HepG2 (cell line): ENCODE measurements around the gene LARP4. TPM values are rescaled to one million over a fixed set of nuclear protein-coding genes. Genes with fewer than 3 reads are reported as not detected.

Experiments used
- ATF6 ChIP-seq: sonication (generic); formaldehyde crosslinking; conservative IDR thresholded peaks from 2 replicates; pipeline ENCODE4 v1.4.0; 2020; ENCODE audit warnings: missing genetic modification reagents
- CBX2 ChIP-seq, 2 experiments: fragments of 200-600 bp in 1 of 2; sonication (generic); formaldehyde crosslinking in 1 of 2; IDR thresholded peaks; 2 replicates each; pipeline versions ENCODE4 v1.7.0 to v1.8.1; 2018 to 2022; ENCODE audit warnings: low read depth in 2 of 2, low read length in 1 of 2, mild to moderate bottlenecking in 1 of 2, missing genetic modification reagents in 1 of 2
- ELK4 ChIP-seq: sonication (generic); formaldehyde crosslinking; IDR thresholded peaks from 2 replicates; pipeline ENCODE4 v1.9.0; 2021; ENCODE audit warnings: missing genetic modification reagents, borderline replicate concordance
- FOXM1 ChIP-seq: sonication (generic); formaldehyde crosslinking; IDR thresholded peaks from 2 replicates; pipeline ENCODE4 v1.5.0; 2020; ENCODE audit warnings: missing genetic modification reagents
- HNRNPLL ChIP-seq: fragments of 200-400 bp; formaldehyde crosslinking; IDR thresholded peaks from 2 replicates; pipeline ENCODE4 v1.6.1; 2017; ENCODE audit warnings: mild to moderate bottlenecking, low read depth, low read length; ENCODE audit not compliant: poor library complexity, severe bottlenecking
- KIAA2018 ChIP-seq: sonication (generic); formaldehyde crosslinking; IDR thresholded peaks from 2 replicates; pipeline ENCODE4 v1.5.0; 2020; ENCODE audit warnings: mild to moderate bottlenecking, missing genetic modification reagents, borderline replicate concordance
- LCORL ChIP-seq, 2 experiments: fragments of 450-650 bp in 1 of 2; sonication (generic) in 1 of 2; formaldehyde crosslinking in 1 of 2; IDR thresholded peaks; 2 replicates each; pipeline versions ENCODE4 v1.5.0 to v1.6.1; 2017 to 2020; ENCODE audit warnings: antibody characterized with exemption in 1 of 2, missing genetic modification reagents in 1 of 2
- SP5 ChIP-seq: IDR thresholded peaks from 2 replicates; pipeline ENCODE4 v1.6.1; 2016; ENCODE audit warnings: low read depth, borderline replicate concordance
- TSC22D2 ChIP-seq: sonication (generic); formaldehyde crosslinking; IDR thresholded peaks from 2 replicates; pipeline ENCODE4 v1.5.1; 2020; ENCODE audit warnings: missing genetic modification reagents, mild to moderate bottlenecking, borderline replicate concordance
- ZNF138 ChIP-seq: sonication (generic); formaldehyde crosslinking; IDR thresholded peaks from 2 replicates; pipeline ENCODE4 v1.5.0; 2020; ENCODE audit warnings: mild to moderate bottlenecking, low read depth, missing genetic modification reagents
- polyA plus RNA-seq, 8 experiments: library from polyadenylated mRNA; depleted of rRNA in 3 of 8; stranded (reverse) in 7 of 8; unstranded in 1 of 8; fragments of >200 nt; fragmentation: Illumina TruSeq in 4 of 8; extraction: Trizol in 4 of 8; gene quantifications; 2 replicates each; pipeline versions ENCODE4 v1.2.1 to v1.2.3, GENCODE V29; 2011 to 2016; ENCODE audit warnings: low read depth in 4 of 8, missing spikeins in 1 of 8, mixed read lengths in 1 of 8; ENCODE audit not compliant: insufficient read depth in 1 of 8
- total RNA-seq, 5 experiments: library from RNA; depleted of rRNA; stranded (reverse); fragments of >200 nt; fragmentation: Illumina TruSeq; extraction: Trizol; gene quantifications; 2 replicates each; pipeline ENCODE4 v1.2.3, GENCODE V29; 2016; ENCODE audit warnings: low read depth in 1 of 5
- TF ChIP-seq, protein P1 (sequence below): sonication (generic); formaldehyde crosslinking; IDR thresholded peaks from 2 replicates; pipeline ENCODE4 v1.8.0; 2022; ENCODE audit warnings: mild to moderate bottlenecking, missing genetic modification reagents; ENCODE audit not compliant: insufficient replicate concordance
- TF ChIP-seq, protein P2 (sequence below): fragments of 450-650 bp; IDR thresholded peaks from 2 replicates; pipeline ENCODE4 v1.6.1; 2017

The LARP4 gene
- total and polyA plus RNA-seq, 2 of the 13 experiments (the other 11 are each of a cell fraction or from before 2014, with no cell fraction given), result 16.4 to 42.7 TPM

GRCh38 chr12:50504798-50505674, 104.4 kb downstream of the LARP4 start, which contains the start of gene DIP2B (continued):
- TF ChIP-seq, protein P1, sequence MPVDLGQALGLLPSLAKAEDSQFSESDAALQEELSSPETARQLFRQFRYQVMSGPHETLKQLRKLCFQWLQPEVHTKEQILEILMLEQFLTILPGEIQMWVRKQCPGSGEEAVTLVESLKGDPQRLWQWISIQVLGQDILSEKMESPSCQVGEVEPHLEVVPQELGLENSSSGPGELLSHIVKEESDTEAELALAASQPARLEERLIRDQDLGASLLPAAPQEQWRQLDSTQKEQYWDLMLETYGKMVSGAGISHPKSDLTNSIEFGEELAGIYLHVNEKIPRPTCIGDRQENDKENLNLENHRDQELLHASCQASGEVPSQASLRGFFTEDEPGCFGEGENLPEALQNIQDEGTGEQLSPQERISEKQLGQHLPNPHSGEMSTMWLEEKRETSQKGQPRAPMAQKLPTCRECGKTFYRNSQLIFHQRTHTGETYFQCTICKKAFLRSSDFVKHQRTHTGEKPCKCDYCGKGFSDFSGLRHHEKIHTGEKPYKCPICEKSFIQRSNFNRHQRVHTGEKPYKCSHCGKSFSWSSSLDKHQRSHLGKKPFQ (CRISPR knock-in tag), result no peak
- TF ChIP-seq TSC22D2 (no peak; the same call in 1 of the 2 replicates), FOXM1 (CRISPR knock-in tag) (no peak), LCORL (IDR thresholded peaks at IDR 0.05) (no peak), LCORL (CRISPR knock-in tag; IDR thresholded peaks at IDR 0.05) (peak; percentile 66), HNRNPLL (peak; percentile 86), CBX2 (IDR thresholded peaks at IDR 0.05; ENCODE audit: low read depth, low read length) (no peak), CBX2 (CRISPR knock-in tag; IDR thresholded peaks at IDR 0.05; ENCODE audit: low read depth) (no peak), ATF6 (CRISPR knock-in tag) (no peak), ELK4 (CRISPR knock-in tag) (no peak), ZNF138 (CRISPR knock-in tag) (no peak), SP5 (CRISPR knock-in tag) (peak; percentile 69; the same call in 1 of the 2 replicates), KIAA2018 (CRISPR knock-in tag) (no peak)
- TF ChIP-seq, protein P2, sequence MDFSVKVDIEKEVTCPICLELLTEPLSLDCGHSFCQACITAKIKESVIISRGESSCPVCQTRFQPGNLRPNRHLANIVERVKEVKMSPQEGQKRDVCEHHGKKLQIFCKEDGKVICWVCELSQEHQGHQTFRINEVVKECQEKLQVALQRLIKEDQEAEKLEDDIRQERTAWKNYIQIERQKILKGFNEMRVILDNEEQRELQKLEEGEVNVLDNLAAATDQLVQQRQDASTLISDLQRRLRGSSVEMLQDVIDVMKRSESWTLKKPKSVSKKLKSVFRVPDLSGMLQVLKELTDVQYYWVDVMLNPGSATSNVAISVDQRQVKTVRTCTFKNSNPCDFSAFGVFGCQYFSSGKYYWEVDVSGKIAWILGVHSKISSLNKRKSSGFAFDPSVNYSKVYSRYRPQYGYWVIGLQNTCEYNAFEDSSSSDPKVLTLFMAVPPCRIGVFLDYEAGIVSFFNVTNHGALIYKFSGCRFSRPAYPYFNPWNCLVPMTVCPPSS, result no peak
